NOMO-1 treated with dmso at 0.1 percent for 144 hours (cell line): Measurements from ENCODE around the gene FHL2.

Source experiments
- DNase-seq: peaks from one replicate; lab custom pipeline; 2025; ENCODE audit not compliant: unreplicated experiment; lab: John Stamatoyannopoulos, UW

The FHL2 gene

DNA sequence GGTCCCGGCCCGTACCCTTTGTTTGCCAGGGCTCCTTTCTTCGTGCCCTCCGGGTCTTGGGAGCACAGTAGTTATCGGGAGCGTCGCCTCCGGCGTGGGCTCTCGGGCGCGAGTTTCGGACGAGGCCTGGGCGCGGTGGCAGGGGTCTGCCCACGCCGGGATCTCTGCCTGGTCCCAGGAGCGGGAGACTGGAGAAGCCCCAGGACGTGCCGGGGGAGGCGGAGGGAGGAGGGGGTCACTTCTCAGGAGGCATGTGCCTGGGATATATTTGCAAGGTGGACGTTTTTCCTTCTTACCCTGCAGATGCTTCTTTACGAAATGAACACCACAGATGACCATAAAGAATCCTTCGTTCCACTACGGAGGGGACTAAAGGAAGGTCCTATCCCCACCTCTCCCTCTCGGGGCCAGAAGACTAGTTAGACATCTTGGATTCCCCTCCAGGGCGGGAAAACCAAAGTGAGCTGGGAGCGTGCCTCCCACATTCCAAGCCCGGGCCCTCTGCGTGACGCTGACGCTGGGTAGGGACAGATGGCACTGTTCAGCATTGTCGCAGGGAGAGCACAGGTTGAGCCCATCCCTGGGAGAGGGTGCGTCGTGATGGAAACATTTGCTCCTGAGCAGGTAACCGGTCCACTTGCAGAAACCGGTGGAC is 483 bp upstream of the FHL2 start:
- DNase-seq, result no peak

- no peak for DNase-seq
These were observed 907 bp downstream of the FHL2 start for GRCh38 chr2:105397953-105398335.

DNA sequence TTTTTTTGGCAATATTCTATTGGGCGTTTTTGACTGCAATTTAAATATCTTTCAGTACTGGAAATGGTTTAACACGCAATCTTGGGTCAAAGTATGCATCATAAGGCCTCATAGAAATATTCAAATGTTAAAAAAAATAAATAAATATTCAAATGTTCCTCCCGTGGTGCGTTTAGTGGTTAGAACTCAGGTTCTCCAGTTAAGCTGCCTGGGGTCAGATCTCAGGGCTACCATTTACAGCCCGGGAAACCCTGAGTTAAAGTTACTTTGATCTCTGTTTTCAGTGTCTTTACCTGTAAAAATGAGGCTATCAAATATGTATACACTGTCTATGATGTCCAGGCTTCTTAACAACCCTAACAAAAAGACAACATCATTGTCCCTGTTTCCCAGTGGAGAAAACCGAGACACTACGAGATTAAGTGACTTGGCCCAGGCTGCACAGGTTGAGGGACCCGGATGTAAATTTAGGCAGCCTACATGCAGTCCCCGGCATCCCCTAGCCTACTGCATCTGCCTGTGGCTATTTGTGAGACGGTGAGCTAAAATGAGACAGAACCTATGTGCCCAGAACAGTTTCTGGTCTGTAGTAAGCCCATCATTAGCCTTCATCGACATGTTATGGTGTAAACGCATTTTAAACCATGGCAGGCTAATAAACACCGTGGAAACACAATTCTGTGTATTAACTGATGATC is 1.7 kb downstream of the FHL2 start:
- DNase-seq, result no peak

DNA sequence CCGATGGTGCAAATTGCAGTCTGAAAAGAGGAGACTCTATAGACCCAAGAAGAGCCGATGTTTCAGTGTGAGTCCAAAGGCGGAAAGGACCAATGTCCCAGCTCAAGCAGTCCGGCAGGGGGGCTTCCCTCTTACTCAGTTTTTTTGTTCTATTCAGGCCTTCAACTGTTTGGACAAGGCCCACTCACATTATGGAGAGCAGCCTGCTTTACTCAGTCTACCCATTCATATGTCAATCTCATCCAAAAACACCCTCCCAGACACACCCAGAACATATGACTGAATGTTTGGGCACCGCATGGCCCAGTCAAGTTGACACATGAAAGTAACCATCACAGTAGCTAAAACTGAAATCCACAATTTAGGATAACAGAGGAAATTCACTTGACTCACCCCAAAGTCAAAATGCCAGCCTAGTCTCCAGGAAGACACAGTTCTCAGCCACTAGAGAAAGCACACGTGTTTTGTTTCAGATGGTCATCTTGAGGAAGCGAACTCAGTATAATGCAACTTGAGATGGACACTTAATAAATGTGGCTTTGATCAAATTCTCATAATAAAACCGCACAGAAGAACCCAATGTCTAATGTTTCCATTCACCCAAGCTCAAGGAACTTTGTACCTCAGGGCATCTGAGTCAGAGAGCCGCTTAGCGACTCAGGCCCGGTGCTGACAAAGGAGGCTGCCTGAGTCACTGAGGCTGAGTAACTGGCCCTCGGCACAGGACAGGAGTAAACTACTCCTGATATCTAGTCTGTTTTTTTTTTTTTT is 2.4 kb downstream of the FHL2 start:
- DNase-seq, result no peak

GRCh38 chr2:105395691-105396090 is 3.2 kb downstream of the FHL2 start:
- DNase-seq, result no peak

DNA sequence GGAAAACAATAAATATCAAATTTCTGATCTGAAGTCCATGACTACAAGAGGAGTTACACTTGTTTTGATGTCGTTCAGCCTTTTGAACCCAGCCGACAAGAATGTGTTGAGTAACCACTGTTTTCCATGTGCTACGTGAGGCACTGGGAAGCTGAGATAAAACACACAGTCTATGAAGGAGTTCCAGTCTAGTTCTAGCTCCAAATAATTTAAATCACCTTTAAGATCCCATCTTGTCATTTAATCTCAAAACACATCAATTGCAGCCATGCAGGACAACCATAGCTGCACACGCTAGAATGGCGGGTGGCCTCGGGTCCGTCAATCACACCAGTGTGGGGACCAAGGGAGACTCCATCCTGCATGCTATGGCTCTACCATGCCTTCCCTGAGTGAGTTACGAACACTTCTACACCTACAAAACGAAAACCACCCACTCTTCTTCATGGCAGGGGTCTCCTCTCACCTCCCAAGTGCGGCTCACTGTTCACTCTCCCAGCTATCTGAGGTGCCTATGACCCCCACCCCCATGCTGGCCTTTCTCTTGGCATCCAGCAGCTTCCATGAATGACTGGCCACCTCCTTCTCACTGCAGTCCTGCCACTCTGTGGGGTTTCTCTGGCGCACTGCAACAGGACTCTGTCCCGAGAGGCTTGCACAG is 3.8 kb downstream of the FHL2 start:
- DNase-seq, result no peak

DNA sequence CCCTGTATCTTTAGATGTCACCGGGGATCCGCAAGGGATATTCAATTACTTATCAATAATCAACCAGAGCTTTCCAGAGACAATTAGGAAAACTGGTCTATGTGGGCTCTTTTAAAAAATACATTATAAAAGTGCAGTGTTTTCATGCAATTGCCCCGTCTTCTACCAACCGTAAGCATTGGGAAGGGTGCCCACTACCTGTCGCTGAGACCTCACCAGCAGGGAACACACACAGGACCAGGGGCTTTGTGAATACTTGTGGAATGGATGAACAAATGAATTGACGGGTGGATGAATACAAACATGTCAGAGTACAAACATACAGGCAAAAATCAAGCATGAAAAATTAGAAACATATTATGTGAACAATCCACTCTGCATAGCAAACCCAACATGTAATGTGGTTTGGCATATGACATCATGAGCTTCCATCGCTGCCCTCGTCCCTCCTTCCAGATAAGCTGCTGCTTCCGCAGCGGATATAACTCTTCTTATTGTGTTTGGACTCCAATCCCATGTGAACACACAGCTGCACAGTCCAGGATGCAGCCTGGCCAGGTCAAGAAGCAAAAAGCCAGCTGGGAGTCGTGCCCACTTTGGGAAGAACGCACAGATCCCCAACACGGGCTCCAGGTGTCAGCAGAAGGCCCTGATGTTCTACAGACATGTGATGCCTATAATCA is 5.3 kb downstream of the FHL2 start:
- DNase-seq, result no peak

DNA sequence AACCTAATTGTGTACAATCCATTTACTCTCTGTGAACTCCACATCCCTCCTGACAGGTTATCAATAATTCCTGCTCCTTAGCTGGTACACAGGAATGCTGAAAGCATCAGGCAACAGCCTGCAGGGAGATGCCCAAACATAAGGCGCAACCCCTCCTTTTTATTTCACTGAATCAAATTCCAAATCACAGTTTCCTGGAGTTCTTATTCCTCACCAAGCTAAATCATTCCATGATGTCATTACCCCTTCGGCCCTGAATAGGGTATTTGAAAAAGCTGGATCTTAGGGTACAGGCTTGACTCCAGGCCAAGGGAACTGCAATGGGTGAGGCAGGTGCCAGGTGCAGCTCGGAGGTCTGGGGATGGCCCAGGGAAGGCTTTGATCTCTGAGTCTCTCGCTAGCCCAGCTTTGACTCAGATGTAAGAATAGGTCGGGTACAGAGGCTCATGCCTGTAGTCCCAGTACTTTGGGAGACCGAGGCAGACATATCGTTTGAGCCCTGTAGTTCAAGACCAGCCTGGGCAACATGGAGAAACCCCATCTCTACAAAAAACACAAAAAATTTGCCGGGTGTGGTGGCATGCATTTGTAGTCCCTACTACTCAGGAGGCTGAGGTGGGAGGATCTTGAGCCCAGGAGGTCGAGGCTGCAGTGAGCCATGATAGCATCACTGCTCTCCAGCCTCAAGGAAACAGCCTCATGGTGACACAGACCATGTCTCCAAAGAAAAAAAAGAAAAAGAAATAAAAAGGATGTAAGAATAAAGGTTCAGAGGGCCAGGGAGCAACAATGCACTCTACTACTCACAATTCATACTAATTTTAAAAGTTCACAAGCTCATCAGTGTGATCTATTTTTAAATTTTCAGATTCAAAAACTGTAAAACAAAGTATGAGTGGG is 6.8 kb downstream of the FHL2 start:
- no peak for DNase-seq

- no peak for DNase-seq
These were observed 7.7 kb downstream of the FHL2 start for GRCh38 chr2:105391058-105391627.

- no peak for DNase-seq
These were observed 8.4 kb downstream of the FHL2 start for GRCh38 chr2:105390454-105390853.

DNA sequence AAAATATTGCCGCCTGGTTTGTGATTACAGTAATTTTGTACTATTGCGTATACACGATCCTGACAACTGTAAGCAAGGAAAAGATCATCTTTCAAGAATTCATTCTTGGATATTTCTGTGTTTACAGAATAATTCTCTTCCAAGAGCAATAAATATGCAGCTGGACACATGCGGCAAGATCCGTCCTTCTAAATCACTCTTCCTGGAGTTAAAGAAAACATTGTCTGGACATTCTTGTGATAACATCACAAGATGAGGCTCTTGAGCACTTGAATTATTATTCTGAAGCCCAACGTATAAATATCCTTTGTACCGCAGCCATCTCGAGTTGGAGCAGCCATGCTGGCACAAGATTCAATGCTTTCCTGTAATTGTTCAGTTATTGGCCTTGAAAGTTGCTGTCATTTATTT is 9.9 kb downstream of the FHL2 start:
- no peak for DNase-seq

GRCh38 chr2:105387225-105387624 is 11.6 kb downstream of the FHL2 start:
- no peak for DNase-seq

DNA sequence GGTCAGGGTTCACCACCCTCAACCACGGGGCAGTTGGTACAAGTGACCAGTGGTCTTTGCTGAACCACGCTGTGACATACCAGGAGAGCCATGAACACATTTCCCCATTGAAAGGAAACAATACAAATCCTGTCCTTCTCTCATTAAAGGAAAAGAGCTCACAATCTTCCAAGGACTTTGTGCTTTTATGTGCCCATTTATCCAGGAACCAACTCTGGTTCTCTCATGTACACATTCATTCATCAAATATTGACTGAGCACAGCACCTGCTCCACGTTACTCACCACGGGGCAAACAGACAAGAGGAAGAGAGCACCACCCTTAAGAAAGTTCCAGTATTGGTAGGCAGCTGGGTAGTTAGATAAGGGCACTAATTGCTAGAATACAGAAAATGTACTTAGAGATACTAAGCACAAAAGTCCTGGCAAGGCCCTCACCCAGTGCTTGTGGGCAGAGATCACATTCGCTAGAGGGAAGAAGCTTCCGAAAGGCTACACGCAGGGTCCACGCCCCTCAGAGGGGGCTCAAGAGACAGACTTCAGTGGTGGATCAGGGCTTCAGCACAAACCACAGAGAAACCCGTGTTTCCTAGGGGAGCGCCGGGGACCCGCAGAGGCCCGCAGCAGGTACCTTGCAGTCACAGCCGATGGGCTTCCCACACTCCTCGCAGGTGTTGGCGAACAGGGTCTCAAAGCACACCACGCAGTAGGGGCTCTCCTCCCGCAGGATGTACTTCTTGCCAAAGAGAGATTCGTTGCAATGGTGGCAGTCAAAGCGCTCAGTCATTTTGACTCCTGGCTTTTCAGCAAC is 12.9 kb downstream of the FHL2 start:
- DNase-seq, result no peak

DNA sequence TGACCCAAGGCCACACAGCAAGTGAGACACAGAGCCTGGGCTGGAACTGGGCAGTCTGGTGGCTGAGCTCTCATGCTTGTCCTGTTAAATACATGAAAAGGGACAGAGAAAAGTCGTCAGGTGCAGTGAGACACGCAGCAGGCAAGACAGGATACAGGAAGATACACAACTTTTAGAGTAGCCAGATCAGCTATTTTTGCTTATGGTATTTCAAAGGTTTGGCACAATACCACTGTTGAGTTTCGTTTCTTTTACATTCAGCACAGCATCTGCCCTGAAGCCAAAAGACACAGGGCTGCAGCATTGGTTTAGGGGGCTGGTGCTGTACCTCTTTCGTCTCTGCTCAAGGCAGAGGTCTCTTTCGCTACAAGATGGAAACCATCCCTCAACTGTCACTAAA is 14.0 kb downstream of the FHL2 start:
- DNase-seq, result no peak

- DNase-seq, result no peak
These were observed 14.6 kb downstream of the FHL2 start for GRCh38 chr2:105384216-105384615.

DNA sequence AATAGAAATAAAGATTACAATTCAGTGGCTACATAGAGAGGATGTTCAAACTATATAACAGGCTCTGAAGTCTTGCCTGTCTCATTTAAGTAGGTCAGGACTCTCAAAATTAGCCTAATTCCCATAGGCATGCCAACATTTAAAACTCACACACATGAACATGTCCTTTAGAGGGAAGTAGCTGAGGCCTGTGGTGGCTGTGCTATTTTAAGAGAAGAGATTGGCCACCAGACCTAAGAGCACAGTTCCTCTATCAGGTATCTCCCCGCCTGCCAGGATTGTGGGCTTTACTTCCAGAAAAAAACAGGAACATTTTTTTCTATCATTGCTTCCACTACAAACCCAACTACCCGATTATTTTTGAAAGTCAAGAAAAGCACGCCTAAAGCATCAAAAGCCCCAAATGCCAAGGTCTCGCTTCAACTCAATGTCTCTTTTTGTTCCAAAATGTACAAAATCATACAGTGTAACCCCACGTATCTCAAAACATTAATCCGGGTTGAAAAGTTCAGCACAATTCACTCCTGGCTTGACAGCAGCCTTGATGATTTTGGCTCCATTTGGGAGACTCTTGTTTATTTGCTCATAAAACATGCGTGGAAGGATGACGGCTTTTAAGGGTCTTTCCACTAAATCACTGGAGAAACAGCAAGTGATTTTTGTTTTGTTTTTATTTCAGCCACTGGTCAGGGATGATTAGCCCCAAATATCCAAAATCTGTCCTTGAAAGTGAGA is 15.3 kb downstream of the FHL2 start:
- peak; percentile 35 for DNase-seq

DNA sequence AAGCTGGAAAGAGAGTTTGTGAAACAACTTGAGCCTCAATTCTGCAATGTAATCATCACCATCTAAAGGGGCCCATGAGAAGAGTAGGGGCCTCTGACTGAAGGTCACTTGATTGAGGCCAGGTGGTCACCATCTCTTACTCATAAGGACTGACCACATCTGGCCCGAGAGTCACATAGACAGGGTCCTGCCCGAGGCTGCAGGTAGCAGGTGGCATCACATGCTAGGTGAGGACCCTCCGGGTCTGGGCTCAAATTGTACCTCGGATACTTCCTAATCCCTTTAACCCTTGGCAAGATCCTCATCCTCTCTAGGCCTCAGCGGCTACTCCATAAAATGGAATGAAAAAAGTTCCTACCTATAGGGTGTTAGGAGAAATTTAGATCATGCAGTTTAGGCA is 16.7 kb downstream of the FHL2 start:
- DNase-seq, result no peak

DNA sequence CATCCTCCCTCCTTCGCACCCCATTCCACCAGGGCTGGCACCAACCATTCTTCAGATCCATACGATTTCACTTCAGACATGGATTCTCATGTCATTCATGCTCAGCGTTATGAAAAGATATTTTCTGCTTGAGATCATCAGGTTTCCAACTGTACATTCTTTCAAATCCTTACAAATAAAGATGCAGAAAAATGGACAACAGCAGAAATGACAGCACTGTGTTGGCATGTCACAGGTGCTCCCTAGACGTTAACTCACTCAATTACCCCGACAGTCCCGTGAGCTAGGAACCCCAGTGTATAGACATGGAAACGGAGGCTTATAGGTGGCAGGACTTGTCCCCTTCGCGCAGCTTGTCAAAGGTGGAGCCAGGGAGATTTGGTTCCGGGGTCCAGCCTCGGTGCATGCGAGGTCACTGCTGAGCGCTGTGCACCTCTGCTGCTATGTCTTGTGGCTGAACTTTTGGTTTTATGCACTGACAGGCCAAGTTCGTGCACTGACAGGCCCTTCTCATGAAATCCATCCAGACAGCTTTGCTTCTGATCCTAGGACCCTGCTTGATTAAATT is 17.7 kb downstream of the FHL2 start:
- no peak for DNase-seq
